HFF-Myc (cell line): Measurements from ENCODE around the gene FGD2.

Source experiments
- DNase-seq: peaks from one replicate; pipeline ENCODE4 v3.0.0-alpha.2; 2011; ENCODE audit warnings: low read depth; ENCODE audit errors: extremely low read depth
- H3K4me3 ChIP-seq: replicated peaks from 2 replicates; pipeline ENCODE4 v1.5.1; 2011; ENCODE audit warnings: low read depth, mild to moderate bottlenecking, control low read depth, low read length
- CTCF ChIP-seq: IDR thresholded peaks from 2 replicates; pipeline ENCODE4 v1.5.1; 2012; ENCODE audit warnings: mild to moderate bottlenecking, low read depth, low read length, control low read depth; ENCODE audit errors: missing control alignments

Gene FGD2

GRCh38 chr6:37050045-37050853, 44.8 kb downstream of the FGD2 start:
- H3K4me3 ChIP-seq = no peak overlapping the region
- DNase-seq = no peak
- no peak for TF ChIP-seq CTCF

DNA sequence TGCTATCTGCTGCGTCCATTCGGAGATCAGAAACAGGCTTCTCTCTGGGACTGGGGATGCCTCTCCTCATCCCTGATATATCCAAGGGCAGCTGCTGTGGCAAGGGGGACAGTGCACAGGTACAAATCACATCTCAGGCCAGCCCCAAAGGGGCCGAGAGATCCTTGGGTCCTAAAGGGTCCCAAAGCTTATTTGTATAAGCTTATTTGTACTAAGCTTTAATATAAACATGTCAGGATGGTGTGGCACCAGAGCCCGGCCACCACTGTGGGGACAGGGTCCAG, 45.3 kb downstream of the FGD2 start:
- TF ChIP-seq CTCF = no peak
- DNase-seq = no peak
- no peak overlapping the region for H3K4me3 ChIP-seq

DNA sequence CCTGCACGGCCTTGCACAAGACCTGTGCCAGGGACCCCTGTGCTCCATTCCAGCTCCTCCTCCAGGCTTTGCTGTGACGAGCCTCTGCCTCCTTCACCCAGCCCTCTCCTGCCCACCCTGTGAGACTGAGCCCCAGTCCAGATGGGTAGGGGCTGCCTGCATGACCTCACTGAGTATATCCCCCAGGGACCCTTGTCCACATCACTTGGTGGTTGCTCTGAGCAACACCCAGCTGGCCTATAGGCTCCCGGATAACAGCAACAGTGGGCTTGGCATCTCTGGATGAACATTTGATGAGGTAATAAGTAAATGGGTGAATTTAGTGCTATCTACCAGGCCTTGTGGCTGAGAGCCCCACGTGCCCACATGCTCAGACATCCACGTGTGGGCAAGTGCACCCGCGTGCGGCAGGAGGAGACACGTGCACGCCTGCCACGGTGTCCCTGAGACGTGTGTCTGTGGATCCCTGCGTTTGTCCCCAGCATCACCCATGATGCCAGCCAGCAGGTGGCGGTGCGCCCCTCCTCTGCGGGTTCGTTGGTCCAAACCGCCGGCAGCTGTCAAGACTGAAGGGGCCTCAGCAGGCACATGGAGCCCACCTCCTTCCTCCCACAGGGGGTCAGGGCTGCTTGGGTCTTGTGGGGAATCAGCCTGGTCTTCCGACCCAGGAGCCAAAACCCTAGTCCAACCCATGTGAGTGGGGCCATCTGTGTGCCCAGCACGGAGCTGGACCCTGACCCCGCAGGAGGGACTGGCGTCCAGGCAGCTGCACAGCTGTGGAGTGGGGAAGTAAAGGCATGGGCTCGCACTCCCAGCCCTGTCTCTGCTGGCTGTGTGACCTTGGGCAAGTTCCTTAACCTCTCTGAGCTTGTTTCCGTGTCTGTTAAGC, 45.9 kb downstream of the FGD2 start:
- TF ChIP-seq CTCF = peak; percentile 95
- no peak overlapping the region for H3K4me3 ChIP-seq
- peak; percentile 45 for DNase-seq

GRCh38 chr6:37052027-37052628, 46.7 kb downstream of the FGD2 start:
- no peak for TF ChIP-seq CTCF
- no peak for DNase-seq
- H3K4me3 ChIP-seq = no peak overlapping the region

DNA sequence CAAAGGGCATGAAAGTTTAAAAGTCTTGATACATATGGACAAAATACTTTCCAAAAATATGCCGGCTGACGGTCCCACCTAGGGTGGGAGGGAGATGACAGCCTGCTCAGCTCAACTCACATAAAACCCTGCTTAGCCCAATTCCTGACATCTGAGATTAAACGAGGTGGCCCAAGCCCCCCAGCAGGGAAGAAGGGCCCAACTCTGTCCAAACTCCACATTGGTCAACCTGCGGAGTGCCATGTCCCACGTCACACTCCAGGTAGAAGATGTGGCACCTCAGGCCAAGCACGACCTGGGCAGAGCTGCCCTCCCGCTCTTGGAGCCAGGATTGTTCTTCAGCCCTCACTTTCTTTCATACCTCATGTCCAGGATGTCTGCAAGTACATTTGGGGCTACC, 48.2 kb downstream of the FGD2 start:
- no peak for DNase-seq
- no peak overlapping the region for H3K4me3 ChIP-seq
- TF ChIP-seq CTCF = no peak

DNA sequence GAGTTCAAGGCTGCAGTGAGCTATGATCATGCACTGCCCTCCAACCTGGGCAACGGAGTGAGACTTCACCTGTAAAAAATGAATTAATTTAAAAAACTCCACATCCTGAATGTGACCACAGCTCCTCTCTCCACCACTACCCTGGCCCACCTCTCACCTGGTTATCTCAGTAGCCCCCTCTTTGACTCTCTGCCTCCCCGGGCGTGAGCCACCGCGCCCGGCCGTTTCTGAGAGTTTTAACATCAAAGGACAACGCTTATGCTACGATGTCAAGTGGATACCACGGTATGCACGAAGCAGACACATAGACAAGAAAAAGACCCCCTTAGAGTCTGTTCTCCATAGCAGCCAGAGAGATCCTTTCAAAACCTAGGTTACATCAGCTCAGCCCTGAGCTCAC, 48.7 kb downstream of the FGD2 start:
- H3K4me3 ChIP-seq = no peak overlapping the region
- no peak for DNase-seq
- no peak for TF ChIP-seq CTCF
